GM18511 (cell line): ENCODE data around the gene NELL2.
"Not testable (repeated sequence)": the region's sequence is repeated elsewhere in the genome, so short reads cannot be mapped to it uniquely, and the experiment has no call there.

ENCODE experiments used
- ATAC-seq: cut with Tn5 transposase; IDR thresholded peaks from one replicate; pipeline ENCODE4 v1.9.1; 2021; ENCODE audit warnings: mild to moderate bottlenecking, moderate library complexity; ENCODE audit not compliant: unreplicated experiment

NELL2 gene

DNA sequence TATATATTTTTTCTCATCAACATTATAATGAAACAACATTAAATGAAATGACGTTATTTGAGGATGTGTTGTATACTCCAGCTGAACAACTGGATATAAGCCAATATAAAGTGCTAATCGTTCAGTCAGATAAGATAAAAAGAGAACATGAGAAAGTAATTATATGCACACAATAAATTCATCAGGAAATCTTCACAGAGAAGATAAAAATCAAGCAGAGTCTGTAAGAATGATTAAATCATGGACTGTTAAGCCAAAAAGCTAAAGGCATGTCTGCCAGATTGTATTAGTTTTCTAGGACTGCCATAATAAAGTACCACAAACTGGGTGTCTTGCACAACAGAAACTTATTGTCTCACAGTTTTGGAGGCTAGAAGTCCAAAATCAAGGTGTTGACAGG lies 178.6 kb downstream of the NELL2 start:
- ATAC-seq: no peak

DNA sequence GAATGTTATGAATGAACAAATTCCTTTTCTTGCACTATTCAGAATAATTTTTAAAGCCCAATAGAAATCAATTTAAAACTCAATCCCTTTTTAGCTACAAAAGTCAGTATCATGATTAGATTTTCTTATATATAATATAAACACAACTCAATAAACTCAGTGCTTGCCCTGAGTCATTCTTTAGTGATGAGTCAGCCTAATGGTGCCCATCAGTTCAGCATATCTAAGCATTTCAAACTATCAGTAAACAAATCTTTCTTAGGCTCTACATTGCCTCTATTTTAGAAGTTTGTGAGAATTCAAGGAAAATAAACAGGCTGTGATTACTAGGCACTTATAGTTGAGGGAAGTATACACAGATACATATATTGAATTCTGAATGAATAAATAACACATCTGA lies 179.6 kb downstream of the NELL2 start:
- ATAC-seq: no peak

DNA sequence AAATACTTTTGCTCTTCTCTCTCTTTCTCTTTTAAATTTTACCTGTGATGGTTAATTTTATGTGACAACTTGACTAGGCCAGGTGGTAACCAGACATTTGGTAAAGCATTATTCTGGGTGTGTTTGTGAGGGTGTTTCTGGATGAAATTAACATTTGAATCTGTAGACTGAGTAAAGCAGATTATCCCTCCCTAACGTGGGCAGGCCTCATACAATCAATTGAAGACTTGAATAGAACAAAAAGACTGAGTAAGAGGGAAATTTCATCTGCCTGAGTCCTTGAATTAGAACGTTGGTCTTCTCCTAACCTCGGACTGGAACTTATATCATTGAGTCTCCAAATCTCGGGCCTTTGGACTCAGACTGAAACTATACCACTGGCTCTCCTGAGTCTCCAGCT lies 182.1 kb downstream of the NELL2 start:
- ATAC-seq: no peak

DNA sequence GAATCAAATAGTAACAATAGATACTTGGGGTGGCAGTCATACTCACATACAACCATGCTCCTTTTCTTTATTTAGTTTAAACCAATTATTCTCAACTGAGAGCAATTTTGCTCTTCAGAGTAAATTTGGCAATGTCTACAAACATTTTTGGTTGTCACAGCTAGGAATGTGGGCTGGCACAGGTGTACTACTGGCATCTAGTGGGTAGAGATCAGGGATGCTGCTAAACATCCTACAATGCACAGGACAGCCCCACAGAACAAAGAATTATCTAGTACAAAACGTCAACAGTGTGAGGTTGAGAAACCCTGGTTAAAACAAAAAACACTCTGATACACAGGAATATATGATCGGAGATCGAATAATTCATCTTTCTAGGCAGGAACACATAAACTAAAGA lies 186.5 kb downstream of the NELL2 start:
- ATAC-seq: no peak

DNA sequence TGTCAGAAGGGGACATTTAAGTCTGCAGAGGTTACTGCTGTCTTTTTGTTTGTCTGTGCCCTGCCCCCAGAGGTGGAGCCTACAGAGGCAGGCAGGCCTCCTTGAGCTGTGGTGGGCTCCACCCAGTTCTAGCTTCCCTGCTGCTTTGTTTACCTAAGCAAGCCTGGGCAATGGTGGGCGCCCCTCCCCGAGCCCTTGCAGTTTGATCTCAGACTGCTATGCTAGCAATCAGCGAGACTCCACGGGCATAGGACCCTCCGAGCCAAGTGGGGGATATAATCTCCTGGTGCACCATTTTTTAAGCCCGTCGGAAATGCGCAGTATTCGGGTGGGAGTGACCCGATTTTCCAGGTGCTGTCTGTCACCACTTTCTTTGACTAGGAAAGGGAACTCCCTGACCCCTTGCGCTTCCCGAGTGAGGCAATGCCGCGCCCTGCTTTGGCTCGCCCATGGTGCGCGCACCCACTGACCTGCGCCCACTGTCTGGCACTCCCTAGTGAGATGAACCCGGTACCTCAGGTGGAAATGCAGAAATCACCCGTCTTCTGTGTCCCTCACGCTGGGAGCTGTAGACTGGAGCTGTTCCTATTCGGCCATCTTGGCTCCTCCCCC lies 189.2 kb downstream of the NELL2 start:
- not testable (repeated sequence) for ATAC-seq

DNA sequence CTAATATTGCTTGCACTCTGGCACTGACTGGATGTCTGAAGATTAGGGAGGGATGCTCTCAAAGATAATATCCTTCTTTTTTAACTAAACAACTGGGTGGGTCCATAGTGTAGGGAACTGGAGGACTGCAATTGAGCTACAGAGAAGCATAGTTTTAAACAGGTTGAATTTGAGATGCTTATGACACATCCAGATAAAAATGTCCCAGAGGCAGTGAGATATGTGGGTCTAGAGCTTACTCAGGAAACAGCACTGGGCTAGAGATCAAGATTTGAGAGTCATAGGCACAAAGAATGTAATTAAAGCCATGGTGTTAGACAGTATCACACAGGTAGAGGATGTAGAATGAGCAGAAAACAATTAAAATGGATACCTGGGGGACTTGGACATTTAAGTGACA lies 198.4 kb downstream of the NELL2 start:
- ATAC-seq: no peak

DNA sequence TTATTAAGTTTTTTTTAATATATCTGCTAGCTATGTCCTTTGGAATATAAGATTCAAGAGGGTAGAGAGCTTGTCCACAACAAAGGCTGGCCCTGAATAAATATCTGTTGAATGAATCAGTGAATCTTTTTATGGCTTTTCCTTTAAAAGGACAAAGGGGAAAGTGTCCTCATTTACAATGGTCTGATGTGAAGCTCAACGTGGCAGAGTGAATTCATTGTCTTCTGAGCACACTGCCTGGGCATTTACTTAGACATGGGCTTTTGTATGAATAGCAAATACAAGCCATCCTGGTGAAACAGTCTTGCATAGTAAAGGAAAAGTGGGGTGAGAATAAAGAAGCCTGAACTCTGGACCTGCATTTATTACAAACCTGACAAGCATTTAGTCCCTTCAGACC lies 201.2 kb downstream of the NELL2 start:
- no peak for ATAC-seq

DNA sequence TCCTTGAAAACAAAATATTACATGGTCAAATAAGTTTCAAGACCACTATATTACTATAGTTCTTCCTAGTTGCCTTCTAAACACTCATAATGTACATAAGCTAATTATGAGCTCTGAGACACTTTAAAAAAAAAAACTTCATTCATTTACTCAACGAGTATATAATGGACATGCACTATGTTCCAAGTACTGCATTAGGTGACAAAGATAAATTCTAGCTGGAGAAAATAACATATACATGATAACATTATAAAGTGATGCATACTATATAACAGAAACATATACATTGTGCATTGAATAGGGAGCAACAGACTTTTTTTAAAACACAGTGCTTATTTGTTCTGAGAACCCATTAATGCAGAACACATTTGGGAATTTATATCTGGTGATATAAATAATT lies 202.3 kb downstream of the NELL2 start:
- ATAC-seq: no peak

DNA sequence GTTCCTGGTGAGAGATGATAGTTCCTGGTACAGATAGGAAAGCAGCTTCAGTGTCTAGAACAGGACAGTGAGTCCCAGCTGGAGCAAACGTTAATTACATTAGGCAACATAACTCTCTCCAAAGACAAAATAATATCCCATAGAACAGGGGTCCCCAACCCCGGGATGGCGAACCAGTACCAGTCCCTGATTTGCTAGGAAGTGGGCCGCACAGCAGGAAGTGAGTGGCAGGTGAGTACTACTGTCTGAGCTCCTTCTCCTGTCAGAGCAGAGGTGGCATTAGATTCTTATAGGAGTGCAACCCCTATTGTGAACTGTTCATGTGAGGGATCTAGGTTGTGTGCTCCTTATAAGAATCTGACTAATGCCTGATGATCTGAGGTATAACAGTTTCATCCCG lies 204.1 kb downstream of the NELL2 start:
- no peak for ATAC-seq

DNA sequence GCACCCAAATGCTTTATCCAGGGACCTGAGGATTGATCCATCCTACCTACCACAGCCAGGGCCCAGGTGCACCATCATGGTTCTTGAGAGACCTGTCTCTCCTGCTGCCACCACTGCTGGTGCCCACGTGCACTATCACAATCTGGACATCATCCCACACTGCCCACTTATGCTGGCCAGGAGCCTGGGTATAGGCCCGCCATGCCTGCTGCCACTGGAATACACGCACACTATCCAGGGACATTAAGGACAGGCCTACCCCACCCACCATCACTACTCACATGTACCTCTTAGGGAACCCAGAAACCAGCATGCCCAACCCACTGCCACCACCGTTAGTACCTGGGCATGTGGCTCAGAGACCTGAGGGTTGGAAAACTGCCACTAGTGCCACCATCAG lies 207.7 kb downstream of the NELL2 start:
- ATAC-seq: no peak

DNA sequence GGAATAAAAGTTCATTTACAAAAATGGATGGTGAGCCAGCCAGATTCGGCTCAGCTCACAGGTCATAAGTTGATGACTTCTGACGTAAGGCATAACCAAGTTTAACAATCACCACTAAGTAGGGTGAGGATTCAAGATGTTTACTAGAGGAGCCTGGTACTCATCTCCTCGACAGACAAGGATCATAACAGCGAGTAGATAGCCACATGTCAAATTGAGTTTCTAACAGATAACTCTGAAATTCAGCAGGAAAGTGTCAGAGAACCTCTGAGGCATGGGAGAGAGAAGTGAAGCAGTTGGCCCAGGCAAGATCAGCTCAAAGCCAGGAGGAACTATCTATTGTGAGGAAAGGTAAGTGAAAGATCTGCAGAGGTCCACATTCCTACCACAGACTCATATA lies 208.7 kb downstream of the NELL2 start:
- no peak for ATAC-seq

DNA sequence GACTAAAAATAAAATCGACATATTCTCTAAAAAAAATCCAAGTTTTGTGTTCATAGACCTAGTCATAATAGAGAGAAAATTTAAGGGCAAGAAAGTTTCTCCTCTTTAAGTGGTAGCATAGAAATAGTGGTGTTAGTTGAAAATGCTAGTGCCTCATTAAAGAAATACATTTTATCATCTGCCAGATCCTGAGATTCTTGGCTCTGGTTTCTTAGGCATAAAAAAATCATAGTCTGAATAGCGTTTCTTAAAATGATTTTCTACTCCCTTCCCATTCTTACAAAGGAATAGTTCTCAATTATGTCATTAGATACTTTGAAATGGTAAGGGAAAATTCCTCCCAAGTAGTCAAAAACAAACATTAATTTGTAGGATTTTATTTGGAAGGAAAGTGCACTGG lies 212.8 kb downstream of the NELL2 start:
- no peak for ATAC-seq

DNA sequence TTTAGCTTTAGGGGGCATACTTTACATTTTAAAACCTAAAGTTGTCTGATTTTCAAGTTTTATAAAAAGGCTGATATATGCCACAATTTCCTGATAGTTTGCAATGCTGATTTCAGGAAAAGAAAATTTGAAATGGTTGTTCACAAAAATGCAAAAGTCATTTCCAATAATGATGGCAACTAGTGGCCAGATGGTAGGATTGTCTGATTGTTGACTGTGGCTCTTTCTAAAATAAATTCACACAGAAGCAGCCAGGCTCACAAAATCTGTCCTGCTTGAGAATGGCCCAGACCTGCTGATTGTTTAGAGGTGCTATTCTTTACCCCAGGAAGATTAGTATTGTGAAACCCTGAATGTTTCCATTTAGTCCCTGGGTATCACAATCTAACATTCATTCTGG lies 220.3 kb downstream of the NELL2 start:
- ATAC-seq: no peak

DNA sequence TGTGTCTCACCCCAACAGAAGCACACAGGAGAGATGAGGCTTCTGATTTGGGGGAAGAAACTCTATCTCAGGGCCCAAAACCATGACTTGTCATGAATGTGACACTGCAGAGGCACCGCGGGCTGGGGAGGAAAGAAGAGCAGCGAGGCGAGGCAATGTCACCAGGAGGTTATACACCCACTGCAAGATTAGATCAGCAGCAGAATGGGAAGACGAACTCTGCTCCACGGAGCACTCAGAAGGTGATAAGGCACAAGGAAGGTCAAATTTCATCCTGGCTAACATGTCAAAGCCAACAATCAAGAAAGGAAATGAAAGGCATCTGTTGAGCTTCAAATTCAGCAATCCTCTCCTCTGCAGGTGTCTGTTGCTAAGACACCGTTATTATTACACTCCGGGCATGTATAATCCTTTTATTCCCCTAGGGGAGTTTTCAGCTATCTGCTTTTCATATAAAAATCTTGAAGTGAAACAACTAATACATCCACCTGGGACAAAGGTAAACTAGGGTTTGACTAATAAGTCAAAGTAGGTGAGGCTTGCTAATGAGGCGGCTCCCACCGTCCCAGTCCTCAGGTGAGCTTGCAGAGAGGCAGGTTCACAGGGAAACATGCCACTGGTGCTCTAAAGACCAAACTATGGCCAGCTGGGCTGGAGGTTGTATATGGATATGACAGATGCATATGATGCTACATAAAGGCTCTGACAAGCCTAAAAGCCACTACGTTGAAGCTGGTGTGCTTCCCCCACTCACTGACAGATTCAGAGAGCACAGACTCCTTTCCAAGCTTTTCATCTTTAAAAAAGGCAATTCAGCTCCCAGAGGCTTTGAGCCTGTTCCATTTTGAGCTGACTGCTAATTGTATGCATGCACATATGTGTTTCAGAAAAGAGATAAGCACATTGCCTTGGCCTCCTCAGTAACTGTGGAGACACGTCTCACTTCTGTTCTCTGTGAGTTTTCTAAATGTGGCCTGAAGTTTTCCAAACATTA lies 221.2 kb downstream of the NELL2 start:
- ATAC-seq: no peak

DNA sequence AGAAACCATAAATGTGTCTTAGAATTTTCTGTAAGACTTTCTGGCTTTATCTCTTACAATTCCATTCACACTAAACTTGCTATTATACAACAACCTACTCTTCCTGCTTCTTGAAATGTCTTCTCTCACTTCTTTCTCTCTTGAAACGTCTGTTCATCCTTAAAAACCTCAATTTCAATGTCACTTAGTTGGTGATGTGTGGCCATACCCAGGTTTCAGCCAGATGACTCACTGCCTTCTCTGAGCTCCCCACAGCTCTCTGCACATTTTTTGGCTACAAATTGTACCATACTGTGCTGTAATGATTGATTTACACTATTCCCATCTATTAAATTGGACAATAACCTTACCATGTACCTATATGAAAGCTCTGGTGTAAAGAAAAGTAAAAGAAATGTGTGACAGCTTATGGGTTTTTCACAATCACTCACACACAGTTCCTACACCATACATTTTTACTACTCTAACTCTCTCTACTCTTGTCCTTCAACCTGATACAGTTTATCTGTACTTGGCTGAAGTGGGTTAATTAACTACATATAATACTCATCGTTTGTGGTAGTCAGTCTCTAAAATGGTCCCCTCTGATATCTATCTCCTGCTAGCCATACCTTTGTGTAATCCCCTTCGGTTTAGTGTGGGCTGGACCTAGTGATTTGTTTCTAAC lies 222.1 kb downstream of the NELL2 start:
- no peak for ATAC-seq

DNA sequence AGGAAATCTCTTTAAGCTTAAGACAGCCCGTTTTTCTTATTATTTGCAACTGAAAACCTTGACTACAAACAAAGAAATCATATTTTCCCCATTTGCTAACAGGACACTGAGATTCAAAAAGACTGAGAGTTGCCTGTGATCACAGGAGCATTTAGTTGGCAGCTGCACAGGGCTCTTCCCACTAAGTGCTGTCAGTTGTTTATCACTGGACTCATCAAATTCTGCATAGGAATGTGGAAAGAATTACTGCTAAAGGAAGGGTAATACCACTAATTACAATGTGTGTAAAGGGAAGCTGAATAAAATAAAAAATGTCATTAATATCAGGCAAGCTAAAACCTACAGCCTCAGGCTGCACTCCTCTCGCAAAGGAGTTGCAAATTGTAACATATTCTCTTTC lies 226.4 kb downstream of the NELL2 start:
- ATAC-seq: no peak

DNA sequence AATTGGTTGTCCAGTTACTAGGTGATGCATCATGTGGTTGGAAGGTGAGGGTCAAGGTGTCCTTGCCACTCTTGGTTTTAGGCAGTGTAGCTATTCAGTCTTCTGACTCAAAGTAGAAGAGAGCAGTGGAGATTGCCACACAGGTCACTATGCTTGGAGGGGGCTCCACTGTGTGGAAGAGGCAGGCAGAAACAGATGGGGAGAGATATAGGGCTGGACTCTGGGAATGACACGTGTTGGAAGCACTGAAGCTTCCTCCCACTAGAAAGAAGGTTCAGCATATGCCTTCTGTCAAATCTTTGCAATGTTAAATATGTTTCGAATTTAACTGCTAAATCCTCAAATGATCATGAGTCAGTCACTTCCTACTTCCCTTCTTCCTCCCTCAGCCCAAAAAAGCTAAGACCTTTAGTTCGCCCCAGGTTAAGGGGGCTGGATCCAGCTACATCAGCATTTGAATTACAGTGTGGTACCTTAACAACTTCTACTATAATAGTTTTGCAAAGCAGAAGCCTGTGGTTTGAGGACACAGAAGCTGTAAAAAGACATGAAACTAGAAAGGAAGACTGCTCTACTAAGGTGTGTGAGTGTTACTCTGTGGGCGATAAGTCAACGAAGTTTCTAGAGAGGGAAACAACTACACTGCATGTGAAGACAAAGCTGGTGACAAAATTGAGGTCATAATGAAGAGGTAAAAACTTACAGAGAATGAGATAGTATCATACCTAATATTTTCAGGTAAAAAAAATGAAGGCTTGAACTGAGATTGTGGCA lies 228.0 kb downstream of the NELL2 start:
- no peak for ATAC-seq

DNA sequence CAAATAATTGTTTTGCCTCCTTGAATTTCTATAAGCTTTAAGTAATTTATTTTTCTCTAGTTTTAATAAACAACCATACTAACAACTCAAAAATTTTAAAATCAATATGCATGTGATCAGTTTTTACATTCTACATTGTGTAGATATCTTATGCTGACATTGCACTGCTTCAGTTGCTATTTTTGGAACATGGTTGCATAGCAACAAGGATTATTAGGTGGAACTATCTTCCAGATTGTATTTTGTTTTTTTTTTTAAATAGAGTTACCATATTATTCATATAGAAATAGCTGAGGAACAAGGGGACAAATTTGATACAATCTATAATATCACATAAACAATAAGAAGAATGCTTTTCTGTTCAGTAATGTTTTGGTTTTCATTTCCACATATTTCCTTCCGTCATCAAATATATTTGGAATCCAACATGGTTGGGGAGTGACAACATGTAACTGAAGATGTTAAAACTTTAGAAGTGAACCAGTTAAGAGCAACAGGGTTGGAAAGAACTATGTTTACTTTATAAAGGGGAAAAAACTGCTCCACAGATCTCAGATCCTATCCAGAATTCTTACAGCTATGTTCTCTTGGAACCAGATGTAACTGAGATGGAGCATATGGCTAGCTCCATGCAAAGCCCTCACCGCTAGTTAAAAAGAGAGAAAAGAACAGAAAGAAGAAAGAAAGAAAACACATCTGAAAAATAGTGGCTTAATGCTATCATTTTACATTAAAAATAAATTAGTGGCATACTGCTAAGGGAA lies 235.5 kb downstream of the NELL2 start:
- ATAC-seq: no peak

DNA sequence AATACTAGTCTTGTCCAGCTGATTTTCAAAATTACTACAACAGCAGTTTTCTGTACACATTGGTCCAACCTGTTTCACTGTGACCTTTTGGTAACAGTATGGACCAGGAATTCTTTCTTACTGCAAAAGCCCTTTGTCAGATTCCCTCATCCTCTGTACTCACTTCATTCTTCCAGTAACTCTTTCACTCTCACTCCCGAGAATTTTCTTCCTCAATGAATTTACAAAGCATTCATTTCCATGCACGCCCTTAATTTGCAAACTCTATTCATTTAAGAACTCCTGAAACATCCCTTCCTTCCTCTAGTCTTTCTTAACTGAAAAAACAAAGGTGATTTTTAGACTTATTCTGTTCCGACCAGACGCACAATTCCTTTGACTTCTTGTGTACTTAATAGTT lies 238.2 kb downstream of the NELL2 start:
- no peak for ATAC-seq

DNA sequence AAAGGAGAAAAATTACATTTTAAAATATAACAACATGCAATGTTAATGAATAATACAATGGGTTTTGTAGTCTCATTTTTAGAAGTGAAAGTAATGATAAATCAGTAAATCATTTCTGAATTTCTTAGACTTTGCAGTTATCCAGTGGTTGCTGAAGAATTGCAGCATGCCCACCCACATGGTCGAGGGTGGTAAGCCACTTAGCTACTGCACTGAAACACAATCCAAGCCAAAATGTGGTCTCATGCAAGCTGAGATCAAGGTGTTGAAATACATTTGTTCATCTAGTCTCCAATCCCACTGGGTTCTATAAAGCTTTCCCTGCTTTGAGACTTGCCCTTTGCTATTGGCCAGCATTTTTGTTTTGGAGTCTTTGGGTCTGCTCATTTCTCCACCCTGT lies 247.9 kb downstream of the NELL2 start:
- no peak for ATAC-seq
